GM04504 (cell line): ENCODE results near the gene MYO1D.
A peak's percentile ranks its signal among the peaks of the same experiment; 100 is the strongest.
"Not testable (repeated sequence)": the region's sequence is repeated elsewhere in the genome, so short reads cannot be mapped to it uniquely, and the experiment has no call there.

Experiments
- DNase-seq: peaks from one replicate; pipeline ENCODE4 v3.0.0-alpha.2; 2012; ENCODE audit warnings: low read depth

The MYO1D gene

GRCh38 chr17:32894245-32894644 is 17.3 kb upstream of the MYO1D start:
- DNase-seq, result no peak

- not testable (repeated sequence) for DNase-seq
Observed at GRCh38 chr17:32887410-32887809, 10.5 kb upstream of the MYO1D start.

- not testable (repeated sequence) for DNase-seq
Observed at GRCh38 chr17:32886951-32887350, 10.0 kb upstream of the MYO1D start.

GRCh38 chr17:32882734-32883133 is 5.8 kb upstream of the MYO1D start:
- no peak for DNase-seq

- DNase-seq, result no peak
Observed at GRCh38 chr17:32882029-32882428, 5.1 kb upstream of the MYO1D start.

GRCh38 chr17:32880671-32881453 is 3.9 kb upstream of the MYO1D start:
- no peak for DNase-seq

GRCh38 chr17:32879134-32879533 is 2.2 kb upstream of the MYO1D start:
- no peak for DNase-seq

- DNase-seq, result peak; percentile 82
Observed at GRCh38 chr17:32878211-32878610, 1.3 kb upstream of the MYO1D start.

GRCh38 chr17:32877164-32877764 is 340 bp upstream of the MYO1D start:
- DNase-seq, result peak; percentile 82

GRCh38 chr17:32875923-32876416 is 954 bp downstream of the MYO1D start:
- no peak for DNase-seq

GRCh38 chr17:32875230-32875917 is 1.6 kb downstream of the MYO1D start:
- DNase-seq, result no peak

- DNase-seq, result no peak
Observed at GRCh38 chr17:32873114-32873513, 3.8 kb downstream of the MYO1D start.

- no peak for DNase-seq
Observed at GRCh38 chr17:32871746-32872145, 5.2 kb downstream of the MYO1D start.

GRCh38 chr17:32870969-32871368 is 6.0 kb downstream of the MYO1D start:
- DNase-seq, result peak; percentile 75

- DNase-seq, result peak; percentile 60
Observed at GRCh38 chr17:32870027-32870670, 6.8 kb downstream of the MYO1D start.

- no peak for DNase-seq
Observed at GRCh38 chr17:32869345-32870026, 7.4 kb downstream of the MYO1D start.

GRCh38 chr17:32865141-32865540 is 11.8 kb downstream of the MYO1D start:
- DNase-seq, result no peak

GRCh38 chr17:32863559-32863958 is 13.4 kb downstream of the MYO1D start:
- DNase-seq, result no peak

GRCh38 chr17:32862940-32863339 is 14.0 kb downstream of the MYO1D start:
- no peak for DNase-seq

GRCh38 chr17:32861981-32862380 is 14.9 kb downstream of the MYO1D start:
- no peak for DNase-seq

- no peak for DNase-seq
Observed at GRCh38 chr17:32859857-32860525, 16.9 kb downstream of the MYO1D start.
